Esophagus squamous epithelium (tissue), 5 donors: ENCODE results near the gene STAB1. TPM values are rescaled to one million over a fixed set of nuclear protein-coding genes. Genes with fewer than 3 reads are reported as not detected.

Experiments
- DNase-seq: peaks from one replicate; lab custom pipeline; 2025; lab: John Stamatoyannopoulos, UW
- H3K27ac ChIP-seq, 4 donors: fragments of 200-600 bp; sonication (generic); one replicate each; pipeline ENCODE4 v1.5.1; 2016 to 2019; ENCODE audit warnings: mild to moderate bottlenecking in 1 of 4
- H3K27me3 ChIP-seq, 4 donors: fragments of 200-600 bp; sonication (generic); 1 replicate in 3 of 4; 2 replicates in 1 of 4; pipeline versions ENCODE4 v1.5.1 to v1.6.0; 2017 to 2021; ENCODE audit warnings: antibody characterized with exemption in 1 of 4
- H3K36me3 ChIP-seq, 3 donors: fragments of 200-600 bp; sonication (generic); one replicate each; pipeline ENCODE4 v1.5.1; 2016 to 2019
- H3K4me1 ChIP-seq, 3 donors: fragments of 200-600 bp; sonication (generic); one replicate each; pipeline ENCODE4 v1.5.1; 2017 to 2019
- H3K4me3 ChIP-seq, 4 donors: fragments of 200-600 bp; sonication (generic); 1 replicate in 3 of 4; 2 replicates in 1 of 4; pipeline ENCODE4 v1.5.1; 2016 to 2019; ENCODE audit warnings: mild to moderate bottlenecking in 2 of 4, moderate library complexity in 1 of 4
- H3K9me3 ChIP-seq, 3 donors: fragments of 200-600 bp; sonication (generic); one replicate each; pipeline ENCODE4 v1.5.1; 2016 to 2019
- CTCF ChIP-seq, 6 experiments: fragments of 450-650 bp in 4 of 6; fragments of 200-600 bp in 2 of 6; sonication (generic) in 2 of 6; IDR thresholded peaks; one replicate each; pipeline ENCODE4 v1.5.1; 2016 to 2019; ENCODE audit warnings: antibody characterized with exemption in 6 of 6, mild to moderate bottlenecking in 4 of 6, moderate library complexity in 4 of 6
- POLR2A ChIP-seq, 4 donors: fragments of 450-650 bp; IDR thresholded peaks; one replicate each; pipeline ENCODE4 v1.6.1; 2017; ENCODE audit warnings: antibody characterized with exemption in 4 of 4, mild to moderate bottlenecking in 4 of 4, moderate library complexity in 3 of 4
- WGBS, 2 donors: methylation state at CpG; one replicate each; pipeline ENCODE4 v1.1.5; 2018; 5-methylcytosine and 5-hydroxymethylcytosine counted together
- intact Hi-C: fragments of 100-400 bp; cut with DNase I; formaldehyde crosslinking; loops from one replicate; pipeline ENCODE4 v1.15.0; 2022
- total RNA-seq, 4 donors: library from RNA; depleted of rRNA; stranded (reverse); fragments of >200 nt; gene quantifications; one replicate each; pipeline ENCODE4 v1.1.0, GENCODE V29; 2016
- donor health status: DM: yes; HTN: yes; CAD: no.

Gene STAB1
- total RNA-seq, 4 donors from 2014 or later, result 5.6 to 69.4 (median 32.3) TPM

- no peaks in the 10 kb centered on the region for H3K27me3 ChIP-seq
- H3K9me3 ChIP-seq, result no peaks in the 10 kb centered on the region
- peaks cover 0 to 30% (median 0%) of the 10 kb centered on the region in 3 donors for H3K36me3 ChIP-seq
- intact Hi-C loops, result loop anchor here (10.0 kb wide), 1 partner anchor 148 kb away; the partner anchor contains the start of genes GNL3 and PBRM1
- 0% methylated on average over 4 to 6 of the region's 6 CpGs for WGBS, 2 donors
- DNase-seq, result no peak
- H3K4me1 ChIP-seq, result peaks cover 50 to 71% (median 57%) of the 10 kb centered on the region in 3 donors
- peak overlapping the region; percentile 62 to 87 (median 80) for H3K4me3 ChIP-seq
- peak in 2 of 6 experiments; percentile 2 to 26 for TF ChIP-seq CTCF (IDR thresholded peaks at IDR 0.05)
- TF ChIP-seq POLR2A (IDR thresholded peaks at IDR 0.05), result no peak
- H3K27ac ChIP-seq, result peak overlapping the region; percentile 86 to 95 (median 92)
Measured at GRCh38 chr3:52537165-52537620, 42.1 kb downstream of the STAB1 start.

- Histone ChIP-seq H3K36me3 (peaks cover 0 to 31% (median 0%) of the 10 kb centered on the region in 3 donors), H3K27me3 (no peaks in the 10 kb centered on the region), H3K4me3 (peak overlapping the region; percentile 62 to 87 (median 80)), H3K27ac (peak overlapping the region; percentile 86 to 95 (median 92)), H3K4me1 (peaks cover 43 to 64% (median 50%) of the 10 kb centered on the region in 3 donors), H3K9me3 (no peaks in the 10 kb centered on the region)
- no peak for DNase-seq
- intact Hi-C loops, result loop anchor here (10.0 kb wide), 1 partner anchor 147 kb away; the partner anchor contains the start of genes GNL3 and PBRM1
- TF ChIP-seq CTCF (IDR thresholded peaks at IDR 0.05), result no peak
- 65 to 74% methylated on average over 7 of the region's 7 CpGs for WGBS, 2 donors
Measured at GRCh38 chr3:52537726-52538421, 42.7 kb downstream of the STAB1 start.

GRCh38 chr3:52539010-52539653, 44.0 kb downstream of the STAB1 start:
- TF ChIP-seq CTCF (IDR thresholded peaks at IDR 0.05), result no peak
- no peak for TF ChIP-seq POLR2A (IDR thresholded peaks at IDR 0.05)
- Histone ChIP-seq H3K9me3 (no peaks in the 10 kb centered on the region), H3K36me3 (peaks cover 0 to 41% (median 0%) of the 10 kb centered on the region in 3 donors), H3K27me3 (no peaks in the 10 kb centered on the region), H3K4me1 (peaks cover 40 to 55% (median 45%) of the 10 kb centered on the region in 3 donors), H3K4me3 (no peak overlapping the region), H3K27ac (no peak overlapping the region)
- WGBS, 2 donors, result 78 to 82% methylated on average over 5 of the region's 5 CpGs
- intact Hi-C loops, result loop anchor here (10.0 kb wide), 1 partner anchor 146 kb away; the partner anchor contains the start of genes GNL3 and PBRM1
- DNase-seq, result no peak

- no peak overlapping the region for H3K27ac ChIP-seq
- DNase-seq, result no peak
- no peaks in the 10 kb centered on the region for H3K9me3 ChIP-seq
- TF ChIP-seq CTCF (IDR thresholded peaks at IDR 0.05) (no peak), POLR2A (IDR thresholded peaks at IDR 0.05) (no peak)
- H3K4me3 ChIP-seq, result no peak overlapping the region
- no peaks in the 10 kb centered on the region for H3K27me3 ChIP-seq
- H3K4me1 ChIP-seq, result peaks cover 21 to 36% (median 26%) of the 10 kb centered on the region in 3 donors
- intact Hi-C loops, result no loop called here
- H3K36me3 ChIP-seq, result peaks cover 0 to 60% (median 0%) of the 10 kb centered on the region in 3 donors
- WGBS, 2 donors, result 65 to 81% methylated on average over 1 to 2 of the region's 2 CpGs
Measured at GRCh38 chr3:52541050-52541449, 45.9 kb downstream of the STAB1 start.

- peaks cover 0 to 2% (median 0%) of the 10 kb centered on the region in 3 donors for H3K4me1 ChIP-seq
Measured at GRCh38 chr3:52544937-52545336, 49.8 kb downstream of the STAB1 start.

More at GRCh38 chr3:52544937-52545336, 49.8 kb downstream of the STAB1 start:
- intact Hi-C loops, result no loop called here
- no peak overlapping the region for H3K27ac ChIP-seq
- TF ChIP-seq POLR2A (IDR thresholded peaks at IDR 0.05) (no peak), CTCF (IDR thresholded peaks at IDR 0.05) (no peak)
- H3K4me3 ChIP-seq, result no peak overlapping the region
- DNase-seq, result no peak
- 83 to 100% methylated on average over 2 to 3 of the region's 4 CpGs for WGBS, 2 donors
- H3K36me3 ChIP-seq, result peaks cover 0 to 88% (median 10%) of the 10 kb centered on the region in 3 donors
- H3K9me3 ChIP-seq, result no peaks in the 10 kb centered on the region
- H3K27me3 ChIP-seq, result no peaks in the 10 kb centered on the region
